DMS153 (cell line): ENCODE measurements around the gene CACNA2D3.

Experiments
- DNase-seq: peaks from one replicate; lab custom pipeline; 2025; lab: John Stamatoyannopoulos, UW

CACNA2D3 gene

GRCh38 chr3:54341811-54342210 lies 219.5 kb downstream of the CACNA2D3 start:
- no peak for DNase-seq

GRCh38 chr3:54342676-54343075 lies 220.3 kb downstream of the CACNA2D3 start:
- no peak for DNase-seq

GRCh38 chr3:54343495-54343894 lies 221.1 kb downstream of the CACNA2D3 start:
- no peak for DNase-seq

GRCh38 chr3:54344601-54345231 lies 222.4 kb downstream of the CACNA2D3 start:
- no peak for DNase-seq

- no peak for DNase-seq
Measured at GRCh38 chr3:54345847-54346375, 223.6 kb downstream of the CACNA2D3 start.

- no peak for DNase-seq
Measured at GRCh38 chr3:54347060-54347459, 224.7 kb downstream of the CACNA2D3 start.

GRCh38 chr3:54347933-54348332 lies 225.6 kb downstream of the CACNA2D3 start:
- DNase-seq: no peak

- DNase-seq: no peak
Measured at GRCh38 chr3:54349231-54349652, 226.9 kb downstream of the CACNA2D3 start.

GRCh38 chr3:54349691-54350090 lies 227.3 kb downstream of the CACNA2D3 start:
- DNase-seq: no peak

GRCh38 chr3:54353546-54353945 lies 231.2 kb downstream of the CACNA2D3 start:
- DNase-seq: no peak

GRCh38 chr3:54353946-54354345 lies 231.6 kb downstream of the CACNA2D3 start:
- DNase-seq: no peak

GRCh38 chr3:54355800-54356199 lies 233.4 kb downstream of the CACNA2D3 start:
- DNase-seq: no peak

- no peak for DNase-seq
Measured at GRCh38 chr3:54356261-54357045, 234.1 kb downstream of the CACNA2D3 start.

- no peak for DNase-seq
Measured at GRCh38 chr3:54357301-54357700, 234.9 kb downstream of the CACNA2D3 start.

- no peak for DNase-seq
Measured at GRCh38 chr3:54358316-54358715, 236.0 kb downstream of the CACNA2D3 start.

- peak; percentile 34 for DNase-seq
Measured at GRCh38 chr3:54358969-54359694, 236.8 kb downstream of the CACNA2D3 start.

- DNase-seq: no peak
Measured at GRCh38 chr3:54360320-54360719, 238.0 kb downstream of the CACNA2D3 start.

GRCh38 chr3:54361746-54362283 lies 239.5 kb downstream of the CACNA2D3 start:
- DNase-seq: no peak

- DNase-seq: no peak
Measured at GRCh38 chr3:54366007-54366750, 243.8 kb downstream of the CACNA2D3 start.

GRCh38 chr3:54366839-54367238 lies 244.5 kb downstream of the CACNA2D3 start:
- peak; percentile 78 for DNase-seq

GRCh38 chr3:54372232-54372631 lies 249.9 kb downstream of the CACNA2D3 start:
- DNase-seq: no peak
